A549 (cell line): ENCODE results near the gene GRK7. TPM values are rescaled to one million over a fixed set of nuclear protein-coding genes. Genes with fewer than 3 reads are reported as not detected.
"Not testable (repeated sequence)": the region's sequence is repeated elsewhere in the genome, so short reads cannot be mapped to it uniquely, and the experiment has no call there.

Experiments used
- ATAC-seq, 2 experiments: fragments of 200-7000 bp in 1 of 2; fragments of >200 bp in 1 of 2; cut with Nextera tagmentation in 1 of 2; cut with Tn5 transposase in 1 of 2; 3 replicates each; pipeline versions ENCODE4 v1.8.0 to v1.9.1; 2018 to 2020; ENCODE audit warnings: mild to moderate bottlenecking in 1 of 2, moderate library complexity in 1 of 2
- CTCF ChIA-PET: fragments of 300-600 bp; sonication (Branson Sonifier 250); formaldehyde crosslinking; extraction: SDS; loops from one replicate; lab custom pipeline; 2021; ENCODE audit warnings: antibody characterized with exemption, inconsistent platforms; lab: Yijun Ruan, JAX
- POLR2A ChIA-PET: fragments of 350-600 bp; formaldehyde crosslinking; extraction: SDS; loops from one replicate; lab custom pipeline; 2021; ENCODE audit warnings: antibody characterized with exemption, inconsistent platforms; lab: Yijun Ruan, JAX
- DNase-seq, 2 experiments: peaks; one replicate each; pipeline versions ENCODE4 v3.0.0 to v3.0.0-alpha.2; 2011 to 2016; ENCODE audit warnings: low read depth in 1 of 2, low spot score in 1 of 2
- FAIRE-seq: peaks from 2 replicates; lab custom pipeline; 2011; peaks lifted over from hg19 to GRCh38; lab: Jason Lieb, UNC
- H3K27ac ChIP-seq, 2 experiments: fragments of >200 bp; sonication (Bioruptor Twin); formaldehyde crosslinking; 3 replicates each; pipeline ENCODE4 v1.5.1; 2016 to 2017
- H3K4me1 ChIP-seq: fragments of >200 bp; sonication (Bioruptor Twin); formaldehyde crosslinking; 3 replicates; pipeline ENCODE4 v1.6.1; 2016
- H3K4me2 ChIP-seq: fragments of >200 bp; sonication (Bioruptor Twin); formaldehyde crosslinking; 3 replicates; pipeline ENCODE4 v1.6.1; 2016
- H3K4me3 ChIP-seq: fragments of >200 bp; sonication (Bioruptor Twin); formaldehyde crosslinking; 3 replicates; pipeline ENCODE4 v1.5.1; 2016
- H3K9me3 ChIP-seq: fragments of >200 bp; sonication (Bioruptor Twin); formaldehyde crosslinking; 3 replicates; pipeline ENCODE4 v1.6.1; 2016
- CBX2 ChIP-seq: fragments of 200-600 bp; sonication (generic); IDR thresholded peaks from 2 replicates; pipeline ENCODE4 v1.6.1; 2016; ENCODE audit warnings: low read depth, mild to moderate bottlenecking, borderline replicate concordance
- CBX8 ChIP-seq: fragments of 200-600 bp; sonication (generic); IDR thresholded peaks from 2 replicates; pipeline ENCODE4 v1.6.1; 2016
- EHMT2 ChIP-seq: fragments of 200-600 bp; sonication (generic); IDR thresholded peaks from 2 replicates; pipeline ENCODE4 v1.6.1; 2016; ENCODE audit warnings: antibody characterized with exemption, low read depth, mild to moderate bottlenecking, moderate library complexity
- EP300 ChIP-seq, 2 experiments: fragments of >200 bp; sonication (Bioruptor Twin); formaldehyde crosslinking; IDR thresholded peaks; 2 replicates in 1 of 2; 3 replicates in 1 of 2; pipeline ENCODE4 v1.6.1; 2016 to 2017
- ESRRA ChIP-seq: fragments of 150-350 bp; IDR thresholded peaks from 2 replicates; pipeline ENCODE4 v1.6.1; 2014; ENCODE audit warnings: mild to moderate bottlenecking, low read length, borderline replicate concordance
- FOSL2 ChIP-seq, 2 experiments: fragments of 450-650 bp in 1 of 2; fragments of >200 bp in 1 of 2; sonication (Bioruptor Twin) in 1 of 2; formaldehyde crosslinking; IDR thresholded peaks; 2 replicates each; pipeline versions ENCODE4 v1.5.0 to v1.6.1; 2016 to 2020; ENCODE audit warnings: mild to moderate bottlenecking in 1 of 2, moderate library complexity in 1 of 2
- GATA3 ChIP-seq: IDR thresholded peaks from 2 replicates; pipeline ENCODE4 v1.6.1; 2012; ENCODE audit warnings: borderline replicate concordance
- HDAC2 ChIP-seq: fragments of 200-600 bp; sonication (generic); IDR thresholded peaks from 2 replicates; pipeline ENCODE4 v1.6.1; 2016
- HES2 ChIP-seq: fragments of >200 bp; sonication (Bioruptor Twin); formaldehyde crosslinking; IDR thresholded peaks from 2 replicates; pipeline ENCODE4 v1.6.1; 2016
- HEYL ChIP-seq: fragments of 250-450 bp; sonication (Bioruptor Pico); IDR thresholded peaks from 2 replicates; pipeline ENCODE4 v1.8.0; 2021; ENCODE audit warnings: mild to moderate bottlenecking, moderate library complexity
- HOXB13 ChIP-seq: fragments of 250-450 bp; sonication (Bioruptor Pico); IDR thresholded peaks from 2 replicates; pipeline ENCODE4 v1.5.0; 2020; ENCODE audit warnings: low read depth, mild to moderate bottlenecking, moderate library complexity
- JUN ChIP-seq, 2 experiments: fragments of >200 bp; sonication (Bioruptor Twin); formaldehyde crosslinking; IDR thresholded peaks; 2 replicates in 1 of 2; 3 replicates in 1 of 2; pipeline ENCODE4 v1.6.1; 2016 to 2017
- KDM1A ChIP-seq: fragments of 200-600 bp; sonication (generic); IDR thresholded peaks from 2 replicates; pipeline ENCODE4 v1.6.1; 2016; ENCODE audit warnings: low read depth, mild to moderate bottlenecking
- MAX ChIP-seq: IDR thresholded peaks from 2 replicates; pipeline ENCODE4 v1.6.1; 2012
- NPAS2 ChIP-seq: fragments of 250-450 bp; sonication (Bioruptor Pico); IDR thresholded peaks from 2 replicates; pipeline ENCODE4 v1.8.0; 2022; ENCODE audit warnings: mild to moderate bottlenecking, moderate library complexity, borderline replicate concordance
- NR3C1 ChIP-seq: fragments of >200 bp; sonication (Bioruptor Twin); formaldehyde crosslinking; IDR thresholded peaks from 3 replicates; pipeline ENCODE4 v1.6.1; 2017
- PHF8 ChIP-seq: fragments of 200-600 bp; sonication (generic); IDR thresholded peaks from 2 replicates; pipeline ENCODE4 v1.6.1; 2016; ENCODE audit warnings: low read depth, mild to moderate bottlenecking, antibody characterized with exemption, moderate library complexity, borderline replicate concordance
- POLR2AphosphoS2 ChIP-seq: conservative IDR thresholded peaks from 2 replicates; pipeline ENCODE4 v1.6.1; 2012; ENCODE audit warnings: low read length, improper control_type of control experiment, inconsistent platforms
- RAD21 ChIP-seq, 2 experiments: fragments of >200 bp in 1 of 2; sonication (Bioruptor Twin) in 1 of 2; formaldehyde crosslinking in 1 of 2; IDR thresholded peaks in 1 of 2; conservative IDR thresholded peaks in 1 of 2; 2 replicates in 1 of 2; 3 replicates in 1 of 2; pipeline ENCODE4 v1.6.1; 2012 to 2018; ENCODE audit warnings: inconsistent platforms in 1 of 2
- RARB ChIP-seq: fragments of 250-450 bp; sonication (Bioruptor Pico); IDR thresholded peaks from 2 replicates; pipeline ENCODE4 v1.8.0; 2021; ENCODE audit warnings: mild to moderate bottlenecking, moderate library complexity
- RCOR1 ChIP-seq: fragments of 150-350 bp; IDR thresholded peaks from 2 replicates; pipeline ENCODE4 v1.6.1; 2014; ENCODE audit warnings: antibody characterized with exemption, low read length, low read depth
- RNF2 ChIP-seq: fragments of 200-600 bp; sonication (generic); IDR thresholded peaks from 2 replicates; pipeline ENCODE4 v1.6.1; 2016; ENCODE audit warnings: low read depth, mild to moderate bottlenecking, antibody characterized with exemption, moderate library complexity, borderline replicate concordance
- SREBF2 ChIP-seq: fragments of 450-650 bp; IDR thresholded peaks from 2 replicates; pipeline ENCODE4 v1.6.1; 2014; ENCODE audit warnings: mild to moderate bottlenecking, moderate library complexity
- TP53 ChIP-seq: fragments of 250-450 bp; sonication (Bioruptor Pico); IDR thresholded peaks from 2 replicates; pipeline ENCODE4 v1.5.0; 2021; ENCODE audit warnings: mild to moderate bottlenecking, moderate library complexity
- ZC3H11A ChIP-seq: fragments of 450-650 bp; IDR thresholded peaks from 2 replicates; pipeline ENCODE4 v1.6.1; 2014; ENCODE audit warnings: antibody characterized with exemption, mild to moderate bottlenecking
- ZFP36 ChIP-seq: fragments of 450-650 bp; IDR thresholded peaks from 2 replicates; pipeline ENCODE4 v1.6.1; 2014; ENCODE audit warnings: borderline replicate concordance; ENCODE audit not compliant: partially characterized antibody
- WGBS: methylation state at CpG from one replicate; pipeline ENCODE4 v1.1.6; 2017; ENCODE audit errors: missing lambda C conversion rate; 5-methylcytosine and 5-hydroxymethylcytosine counted together
- polyA plus RNA-seq, 4 experiments: library from polyadenylated mRNA; depleted of rRNA in 3 of 4; stranded (reverse); fragments of >200 nt; fragmentation: RNase III in 1 of 4; extraction: RNeasy Plus Mini Kit Qiagen cat#74134 plus additional on column Dnase treatment in 1 of 4; gene quantifications; 2 replicates in 3 of 4; 3 replicates in 1 of 4; pipeline ENCODE4 v1.2.3, GENCODE V29; 2011 to 2017
- TF ChIP-seq, protein P1 (sequence below): fragments of 250-450 bp; sonication (Bioruptor Pico); IDR thresholded peaks from 2 replicates; pipeline ENCODE4 v1.5.0; 2020; ENCODE audit warnings: low read depth, mild to moderate bottlenecking, moderate library complexity
- TF ChIP-seq, protein P2 (sequence below): fragments of >200 bp; sonication (Bioruptor Twin); formaldehyde crosslinking; IDR thresholded peaks from 3 replicates; pipeline ENCODE4 v1.5.1; 2016
- TF ChIP-seq, protein P3 (sequence below): fragments of >200 bp; sonication (Bioruptor Twin); formaldehyde crosslinking; IDR thresholded peaks from 3 replicates; pipeline ENCODE4 v1.6.1; 2016

The GRK7 gene
- polyA plus RNA-seq, 2 of the 4 experiments (the other 2 are of a cell fraction), result 0.03 TPM; not detected in 1

DNA sequence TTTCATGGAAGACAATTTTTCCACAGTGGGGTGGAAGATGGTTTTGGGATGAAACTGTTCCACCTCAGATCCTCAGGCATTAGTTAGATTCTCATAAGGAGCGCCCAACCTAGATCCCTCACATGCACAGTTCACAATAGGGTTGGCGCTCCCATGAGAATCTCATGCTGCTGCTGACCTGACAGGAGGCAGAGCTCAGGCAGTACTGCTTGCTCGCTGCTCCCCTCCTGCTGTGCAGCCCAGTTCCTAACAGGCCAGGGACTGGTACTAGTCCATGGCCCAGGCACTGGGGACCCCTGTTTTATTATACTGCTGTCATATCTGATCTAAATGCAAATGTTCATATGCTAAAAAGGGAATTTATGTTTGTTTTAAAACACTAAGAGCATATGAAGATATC, 9.8 kb upstream of the GRK7 start:
- Histone ChIP-seq H3K27ac (no peak overlapping the region), H3K4me3 (no peak overlapping the region), H3K4me2 (no peak overlapping the region), H3K4me1 (no peaks in the 10 kb centered on the region), H3K9me3 (no peaks in the 10 kb centered on the region)
- TF ChIP-seq KDM1A (no peak), HES2 (no peak), TP53 (no peak), ZC3H11A (no peak), EP300 (IDR thresholded peaks at IDR 0.05) (no peak), JUN (IDR thresholded peaks at IDR 0.05) (no peak), RARB (CRISPR knock-in tag) (no peak), HOXB13 (CRISPR knock-in tag) (no peak), SREBF2 (no peak), CBX8 (no peak), ESRRA (no peak), GATA3 (no peak), RAD21 (conservative IDR thresholded peaks at IDR 0.05 in 1 of 2, IDR thresholded peaks at IDR 0.05 in 1 of 2) (no peak), NR3C1 (no peak), CBX2 (no peak), RNF2 (no peak), POLR2AphosphoS2 (no peak), MAX (no peak)
- TF ChIP-seq, protein P1, sequence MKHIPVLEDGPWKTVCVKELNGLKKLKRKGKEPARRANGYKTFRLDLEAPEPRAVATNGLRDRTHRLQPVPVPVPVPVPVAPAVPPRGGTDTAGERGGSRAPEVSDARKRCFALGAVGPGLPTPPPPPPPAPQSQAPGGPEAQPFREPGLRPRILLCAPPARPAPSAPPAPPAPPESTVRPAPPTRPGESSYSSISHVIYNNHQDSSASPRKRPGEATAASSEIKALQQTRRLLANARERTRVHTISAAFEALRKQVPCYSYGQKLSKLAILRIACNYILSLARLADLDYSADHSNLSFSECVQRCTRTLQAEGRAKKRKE, result no peak
- TF ChIP-seq, protein P2, sequence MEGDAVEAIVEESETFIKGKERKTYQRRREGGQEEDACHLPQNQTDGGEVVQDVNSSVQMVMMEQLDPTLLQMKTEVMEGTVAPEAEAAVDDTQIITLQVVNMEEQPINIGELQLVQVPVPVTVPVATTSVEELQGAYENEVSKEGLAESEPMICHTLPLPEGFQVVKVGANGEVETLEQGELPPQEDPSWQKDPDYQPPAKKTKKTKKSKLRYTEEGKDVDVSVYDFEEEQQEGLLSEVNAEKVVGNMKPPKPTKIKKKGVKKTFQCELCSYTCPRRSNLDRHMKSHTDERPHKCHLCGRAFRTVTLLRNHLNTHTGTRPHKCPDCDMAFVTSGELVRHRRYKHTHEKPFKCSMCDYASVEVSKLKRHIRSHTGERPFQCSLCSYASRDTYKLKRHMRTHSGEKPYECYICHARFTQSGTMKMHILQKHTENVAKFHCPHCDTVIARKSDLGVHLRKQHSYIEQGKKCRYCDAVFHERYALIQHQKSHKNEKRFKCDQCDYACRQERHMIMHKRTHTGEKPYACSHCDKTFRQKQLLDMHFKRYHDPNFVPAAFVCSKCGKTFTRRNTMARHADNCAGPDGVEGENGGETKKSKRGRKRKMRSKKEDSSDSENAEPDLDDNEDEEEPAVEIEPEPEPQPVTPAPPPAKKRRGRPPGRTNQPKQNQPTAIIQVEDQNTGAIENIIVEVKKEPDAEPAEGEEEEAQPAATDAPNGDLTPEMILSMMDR, result no peak
- WGBS, result 94% methylated on average over 3 of the region's 3 CpGs
- no peak for DNase-seq
- CTCF ChIA-PET, result interaction anchor here (0.7 to 6.8 kb wide), 2 partner anchors 14 to 122 kb away, joined by 3 to 40 read pairs; partner anchors contain the start of gene RNF7
- ATAC-seq, result no peak; a peak in 2 of 6 replicates
- FAIRE-seq, result no peak
- POLR2A ChIA-PET, result no interaction called here

GRCh38 chr3:141754032-141754431, 9.2 kb upstream of the GRK7 start:
- no peak overlapping the region for H3K4me3 ChIP-seq
- TF ChIP-seq RCOR1, result no peak
- TF ChIP-seq, protein P3, sequence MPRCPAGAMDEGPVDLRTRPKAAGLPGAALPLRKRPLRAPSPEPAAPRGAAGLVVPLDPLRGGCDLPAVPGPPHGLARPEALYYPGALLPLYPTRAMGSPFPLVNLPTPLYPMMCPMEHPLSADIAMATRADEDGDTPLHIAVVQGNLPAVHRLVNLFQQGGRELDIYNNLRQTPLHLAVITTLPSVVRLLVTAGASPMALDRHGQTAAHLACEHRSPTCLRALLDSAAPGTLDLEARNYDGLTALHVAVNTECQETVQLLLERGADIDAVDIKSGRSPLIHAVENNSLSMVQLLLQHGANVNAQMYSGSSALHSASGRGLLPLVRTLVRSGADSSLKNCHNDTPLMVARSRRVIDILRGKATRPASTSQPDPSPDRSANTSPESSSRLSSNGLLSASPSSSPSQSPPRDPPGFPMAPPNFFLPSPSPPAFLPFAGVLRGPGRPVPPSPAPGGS, result no peak
- TF ChIP-seq EP300 (IDR thresholded peaks at IDR 0.05), result no peak
- TF ChIP-seq ESRRA, result no peak
- TF ChIP-seq EHMT2, result no peak
- no peak for TF ChIP-seq NR3C1
- no peak for TF ChIP-seq FOSL2 (IDR thresholded peaks at IDR 0.05)
- no peak for TF ChIP-seq FOSL2 (CRISPR knock-in tag; IDR thresholded peaks at IDR 0.05)
- TF ChIP-seq POLR2AphosphoS2, result no peak
- no peak for TF ChIP-seq NPAS2 (CRISPR knock-in tag)
- no peak for TF ChIP-seq HEYL
- TF ChIP-seq CBX2, result no peak
- no peak for TF ChIP-seq TP53
- TF ChIP-seq ZFP36, result no peak
- TF ChIP-seq PHF8, result no peak
- TF ChIP-seq RNF2, result no peak
- no peak for TF ChIP-seq HDAC2
- no peak for TF ChIP-seq RARB (CRISPR knock-in tag)
- ATAC-seq, result peak; percentile 47 to 62; a peak in 3 of 6 replicates
- 89% methylated on average over 1 of the region's 1 CpG for WGBS
- ChIA-PET POLR2A (no interaction called here), CTCF (interaction anchor here (6.8 kb wide), 1 partner anchor 15 kb away, joined by 40 read pairs; the partner anchor contains the start of gene RNF7)
- FAIRE-seq, result no peak
- no peak overlapping the region for H3K27ac ChIP-seq
- H3K9me3 ChIP-seq, result no peaks in the 10 kb centered on the region
- no peak for DNase-seq
- no peaks in the 10 kb centered on the region for H3K4me1 ChIP-seq
- no peak overlapping the region for H3K4me2 ChIP-seq

GRCh38 chr3:141762552-141762951, 656 bp upstream of the GRK7 start:
- H3K9me3 ChIP-seq, H3K4me1 ChIP-seq, FAIRE-seq, POLR2A ChIA-PET, DNase-seq, ATAC-seq: not testable (repeated sequence)
- 56% methylated on average over 18 of the region's 19 CpGs for WGBS
- peak overlapping the region; percentile 33 to 59; a peak in 2 of 6 replicates for H3K27ac ChIP-seq
- CTCF ChIA-PET, result interaction anchor here (0.9 to 2.0 kb wide), 2 partner anchors 24 to 201 kb away, joined by 3 to 7 read pairs; partner anchors contain the start of gene RNF7
- H3K4me2 ChIP-seq, result peak overlapping the region; percentile 36; the same call in 2 of the 3 replicates
- peak overlapping the region; percentile 36 for H3K4me3 ChIP-seq
